H4 (cell line): Measurements from ENCODE around the gene CLNK. TPM values are rescaled to one million over a fixed set of nuclear protein-coding genes. Genes with fewer than 3 reads are reported as not detected.
A peak's percentile ranks its signal among the peaks of the same experiment; 100 is the strongest.
"Not testable (repeated sequence)": the region's sequence is repeated elsewhere in the genome, so short reads cannot be mapped to it uniquely, and the experiment has no call there.

Experiments
- DNase-seq: peaks from one replicate; pipeline ENCODE4 v3.0.0-alpha.2; 2015; ENCODE audit warnings: low spot score
- total RNA-seq: library from RNA; depleted of rRNA; stranded (reverse); fragments of >200 nt; shearing (Covaris generic); gene quantifications from 2 replicates; pipeline ENCODE4 v1.2.3, GENCODE V29; 2014

The CLNK gene
- total RNA-seq, 1 experiment from 2014 or later: not detected

- DNase-seq: no peak
Observed at GRCh38 chr4:10662937-10663336, 21.6 kb downstream of the CLNK start.

GRCh38 chr4:10661047-10661446 is 23.5 kb downstream of the CLNK start:
- no peak for DNase-seq

DNA sequence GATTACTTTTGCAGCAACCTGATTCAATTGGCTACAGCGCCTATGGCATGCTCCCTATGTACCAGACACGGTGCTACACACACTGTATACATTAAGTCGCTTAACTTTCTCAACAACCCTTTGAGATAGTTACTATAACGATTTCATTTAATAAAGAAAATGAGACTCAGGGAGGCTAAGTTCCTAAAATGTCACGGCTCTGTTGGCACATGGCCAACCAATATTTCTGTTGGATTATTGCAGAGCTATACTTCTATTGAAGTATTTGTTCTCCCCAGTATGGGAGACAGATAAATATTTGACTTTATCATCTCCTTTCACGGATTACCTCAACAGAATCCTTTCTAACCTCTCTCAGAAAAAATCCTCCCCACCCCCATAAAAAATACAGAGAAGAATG is 25.3 kb downstream of the CLNK start:
- no peak for DNase-seq

DNA sequence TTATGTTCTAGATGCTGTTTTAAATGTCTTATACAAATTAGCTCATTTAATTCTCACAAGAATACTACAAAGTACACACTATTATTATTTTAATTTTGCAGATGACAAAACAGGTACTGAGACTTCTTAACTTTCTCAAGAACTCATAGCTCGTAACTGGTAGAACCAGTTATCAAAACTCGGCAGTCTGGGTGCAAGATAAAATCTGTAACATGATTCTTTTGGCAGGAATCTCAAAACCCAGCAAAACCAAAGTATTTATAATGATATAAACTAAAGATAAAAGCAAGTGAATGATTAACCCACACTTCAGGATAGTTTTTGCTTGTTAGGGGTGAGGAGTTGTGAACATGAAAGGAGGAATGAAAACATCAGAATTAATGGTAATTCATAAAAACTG is 27.6 kb downstream of the CLNK start:
- DNase-seq: no peak

DNA sequence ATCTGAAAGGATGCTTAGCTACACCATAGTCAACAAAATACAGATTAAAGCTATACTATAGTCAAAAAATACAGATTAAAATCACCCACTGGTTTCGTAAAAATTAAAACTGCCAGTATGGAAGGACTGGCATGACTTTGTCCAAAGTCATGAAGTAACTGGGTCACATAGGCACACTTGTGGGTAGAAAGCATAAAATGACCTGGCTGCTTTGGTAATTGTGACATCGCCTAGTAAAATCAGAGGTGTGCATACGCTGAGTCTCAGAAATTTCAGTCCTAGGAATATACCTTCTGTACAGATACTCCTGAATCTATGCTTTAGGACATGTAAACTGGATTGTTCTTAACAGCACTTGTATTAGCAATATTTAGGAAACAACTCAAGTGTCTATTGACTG is 28.1 kb downstream of the CLNK start:
- DNase-seq: peak; percentile 30

DNA sequence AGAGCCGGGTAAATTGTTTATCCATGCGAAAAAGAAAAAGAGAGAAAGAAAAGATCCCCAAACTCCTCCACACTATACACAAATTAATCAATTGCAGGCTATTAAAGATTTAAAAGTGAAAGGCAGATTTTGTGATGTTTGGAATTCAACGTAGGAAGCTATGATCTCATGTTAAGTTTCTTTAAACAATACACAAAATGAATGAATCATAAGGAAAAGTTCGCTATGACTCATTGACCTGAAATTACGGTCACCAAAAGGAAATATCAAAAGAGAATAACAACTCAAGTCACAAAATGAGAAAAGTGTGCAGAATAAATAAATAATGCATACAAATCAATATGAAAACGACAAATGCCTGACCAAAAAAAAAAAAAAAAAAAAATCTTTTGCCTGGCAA is 28.6 kb downstream of the CLNK start:
- DNase-seq: peak; percentile 60

- DNase-seq: no peak
Observed at GRCh38 chr4:10648479-10648878, 36.1 kb downstream of the CLNK start.

GRCh38 chr4:10647846-10648245 is 36.7 kb downstream of the CLNK start:
- DNase-seq: no peak

GRCh38 chr4:10643600-10644425 is 40.8 kb downstream of the CLNK start:
- no peak for DNase-seq

DNA sequence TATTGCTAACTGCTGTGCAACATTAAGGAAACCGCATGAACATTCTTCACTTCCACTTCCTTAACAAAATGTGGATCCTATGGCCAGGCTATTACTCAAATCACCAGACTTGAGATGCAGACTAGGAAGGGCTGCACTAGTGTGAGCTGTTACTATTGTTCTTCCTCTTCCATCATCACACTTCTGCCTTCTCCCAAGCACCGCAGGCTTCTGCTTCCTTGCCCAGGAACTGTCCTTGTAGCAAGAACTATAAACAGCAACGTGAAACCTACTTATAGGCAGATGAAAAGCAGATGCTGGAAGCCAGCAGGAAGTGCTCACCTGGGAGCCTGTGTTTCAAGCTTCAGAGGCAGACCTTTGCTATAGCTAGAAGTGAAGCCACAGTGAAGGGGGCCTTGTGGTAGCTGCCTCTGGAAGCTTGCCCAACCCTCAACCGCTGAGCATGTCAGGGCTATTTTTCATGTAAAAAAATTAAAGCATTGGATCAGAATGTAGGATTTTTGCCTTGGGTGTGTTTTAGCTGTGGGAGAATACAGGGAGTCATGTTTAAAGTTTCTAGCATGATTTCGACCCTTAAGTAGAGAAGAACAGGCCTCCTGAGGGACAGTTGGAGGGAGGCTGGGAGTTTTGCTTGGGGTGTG is 43.9 kb downstream of the CLNK start:
- DNase-seq: no peak

GRCh38 chr4:10639664-10640063 is 44.9 kb downstream of the CLNK start:
- DNase-seq: no peak

GRCh38 chr4:10639100-10639499 is 45.5 kb downstream of the CLNK start:
- no peak for DNase-seq

- no peak for DNase-seq
Observed at GRCh38 chr4:10635091-10635490, 49.5 kb downstream of the CLNK start.

DNA sequence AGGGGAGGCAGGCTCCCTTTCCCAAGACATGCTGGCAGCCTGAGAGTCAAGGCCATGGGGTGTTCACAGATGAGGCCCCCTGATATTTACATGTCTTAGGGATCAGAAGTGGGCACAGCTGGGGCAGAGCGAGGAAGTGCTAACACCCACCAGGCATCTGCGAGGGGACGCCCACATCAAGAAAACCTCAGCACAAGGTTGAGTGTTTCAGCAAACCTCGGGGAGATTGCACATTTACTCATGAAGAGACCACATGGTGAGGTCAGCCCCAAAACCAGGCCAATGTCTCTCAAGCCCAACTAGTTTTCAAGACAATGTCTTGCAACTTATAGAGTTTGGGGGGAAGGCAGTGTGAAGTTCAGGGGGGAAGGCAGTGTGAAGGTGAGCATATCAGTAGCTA is 55.2 kb downstream of the CLNK start:
- DNase-seq: no peak

DNA sequence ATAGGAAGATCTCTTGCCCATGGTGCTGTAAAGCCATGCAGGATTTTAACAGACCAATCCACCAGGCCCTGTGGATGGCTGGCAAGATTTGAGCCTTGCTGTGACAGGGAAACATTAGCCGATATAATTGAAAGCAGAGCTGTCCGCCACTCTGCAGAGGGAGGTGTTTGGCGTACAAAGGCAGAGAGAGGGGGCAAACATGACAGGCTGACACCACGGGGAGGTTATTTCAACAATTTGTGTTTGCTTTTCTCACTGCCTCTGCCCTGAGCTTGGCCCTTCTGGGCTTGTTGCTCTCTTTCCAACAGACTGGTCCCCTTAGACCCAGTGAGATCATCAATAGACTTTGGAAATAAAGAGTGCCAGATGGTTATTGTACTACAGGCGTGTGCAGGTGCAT is 59.4 kb downstream of the CLNK start:
- DNase-seq: no peak

- no peak for DNase-seq
Observed at GRCh38 chr4:10623862-10624261, 60.7 kb downstream of the CLNK start.

DNA sequence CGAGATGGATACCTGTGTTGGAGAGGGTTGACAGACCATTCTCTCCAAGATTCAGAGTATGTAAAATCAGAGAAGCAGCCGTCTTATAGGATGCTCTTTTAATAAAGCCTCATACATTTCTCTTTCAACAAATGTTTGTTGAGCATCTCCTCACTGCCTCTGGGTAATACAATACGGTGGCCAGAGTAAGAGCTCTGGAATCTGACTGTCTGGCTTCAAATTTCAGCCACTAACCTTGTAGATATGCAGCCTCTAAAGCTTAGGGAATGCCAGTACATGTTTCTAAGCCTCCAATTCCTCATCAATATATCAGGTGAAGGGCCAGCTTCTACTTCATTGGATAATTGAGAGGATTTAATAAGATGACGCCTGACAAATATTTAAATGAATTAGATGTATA is 61.3 kb downstream of the CLNK start:
- DNase-seq: no peak

GRCh38 chr4:10622728-10623127 is 61.8 kb downstream of the CLNK start:
- DNase-seq: peak; percentile 21

DNA sequence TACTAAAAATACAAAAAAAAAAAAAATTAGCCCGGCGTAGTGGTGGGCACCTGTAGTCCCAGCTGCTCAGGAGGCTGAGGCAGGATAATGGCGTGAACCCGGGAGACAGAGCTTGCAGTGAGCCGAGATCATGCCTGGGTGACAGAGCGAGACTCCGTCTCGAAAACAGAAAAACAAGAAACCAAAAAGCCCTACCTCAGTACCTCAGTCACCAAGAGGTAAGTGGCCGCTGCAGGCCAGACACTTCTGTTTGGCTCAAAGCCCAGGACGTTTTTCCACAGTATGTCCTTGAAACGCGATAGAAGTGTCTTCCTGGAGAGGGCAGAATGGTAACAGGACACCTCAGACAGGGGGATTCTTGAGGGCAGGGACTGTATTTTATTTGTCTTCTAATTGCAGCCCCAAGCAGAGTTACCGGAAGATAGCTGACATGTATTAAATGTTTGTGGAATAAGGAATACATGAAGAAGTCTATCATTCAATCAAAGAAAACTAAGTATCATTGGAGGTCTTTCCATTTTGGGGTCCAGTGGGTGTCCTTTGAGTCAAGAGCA is 63.6 kb downstream of the CLNK start:
- no peak for DNase-seq

- no peak for DNase-seq
Observed at GRCh38 chr4:10619855-10620254, 64.7 kb downstream of the CLNK start.

GRCh38 chr4:10619220-10619619 is 65.3 kb downstream of the CLNK start:
- peak; percentile 86 for DNase-seq

- DNase-seq: not testable (repeated sequence)
Observed at GRCh38 chr4:10614926-10615325, 69.6 kb downstream of the CLNK start.

- no peak for DNase-seq
Observed at GRCh38 chr4:10613926-10614478, 70.6 kb downstream of the CLNK start.
